ENCODE data around the gene COG4.

The COG4 gene

DNA sequence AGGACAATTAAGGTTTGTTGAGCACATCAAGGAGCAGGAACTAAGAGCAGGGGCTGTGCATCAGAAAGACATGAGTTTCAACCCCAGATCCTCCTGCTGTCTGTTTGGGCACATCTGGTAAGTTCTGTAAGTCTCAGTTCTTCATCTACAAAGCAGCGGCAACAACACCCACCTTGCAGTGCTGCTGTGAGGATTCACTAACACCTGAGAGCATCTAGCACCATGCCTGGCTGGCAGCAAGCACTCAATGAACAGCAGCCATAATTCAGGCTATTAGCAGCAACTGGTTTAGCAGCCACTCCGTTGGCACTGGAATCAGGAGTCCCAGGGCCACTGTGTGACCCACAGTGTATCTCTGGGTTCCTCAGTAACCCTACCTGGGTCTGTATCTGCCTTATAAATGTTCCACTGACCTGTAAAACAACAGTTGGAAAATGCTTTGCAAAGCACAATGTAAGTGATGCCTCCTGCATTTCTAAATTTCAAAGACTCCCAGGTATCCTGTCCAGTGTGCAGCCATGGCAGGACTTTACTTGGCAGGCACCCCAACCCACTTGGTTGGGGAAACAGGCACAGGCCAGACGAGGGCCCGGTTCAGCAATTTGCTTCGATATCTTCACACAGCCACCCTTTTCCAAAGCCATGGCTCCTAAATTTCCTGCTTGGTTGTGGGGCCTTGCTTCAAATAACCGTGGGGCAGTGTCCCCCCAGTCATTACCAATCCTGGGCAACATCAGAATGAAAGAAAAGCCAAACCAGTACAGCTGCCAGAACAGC, 88.7 kb downstream of the COG4 start:
- H3K4me3 ChIP-seq (replicated peaks; ENCODE audit: low read depth, low read length): no peak overlapping the region
- TF ChIP-seq, protein P1, sequence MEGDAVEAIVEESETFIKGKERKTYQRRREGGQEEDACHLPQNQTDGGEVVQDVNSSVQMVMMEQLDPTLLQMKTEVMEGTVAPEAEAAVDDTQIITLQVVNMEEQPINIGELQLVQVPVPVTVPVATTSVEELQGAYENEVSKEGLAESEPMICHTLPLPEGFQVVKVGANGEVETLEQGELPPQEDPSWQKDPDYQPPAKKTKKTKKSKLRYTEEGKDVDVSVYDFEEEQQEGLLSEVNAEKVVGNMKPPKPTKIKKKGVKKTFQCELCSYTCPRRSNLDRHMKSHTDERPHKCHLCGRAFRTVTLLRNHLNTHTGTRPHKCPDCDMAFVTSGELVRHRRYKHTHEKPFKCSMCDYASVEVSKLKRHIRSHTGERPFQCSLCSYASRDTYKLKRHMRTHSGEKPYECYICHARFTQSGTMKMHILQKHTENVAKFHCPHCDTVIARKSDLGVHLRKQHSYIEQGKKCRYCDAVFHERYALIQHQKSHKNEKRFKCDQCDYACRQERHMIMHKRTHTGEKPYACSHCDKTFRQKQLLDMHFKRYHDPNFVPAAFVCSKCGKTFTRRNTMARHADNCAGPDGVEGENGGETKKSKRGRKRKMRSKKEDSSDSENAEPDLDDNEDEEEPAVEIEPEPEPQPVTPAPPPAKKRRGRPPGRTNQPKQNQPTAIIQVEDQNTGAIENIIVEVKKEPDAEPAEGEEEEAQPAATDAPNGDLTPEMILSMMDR (IDR thresholded peaks at IDR 0.05; ENCODE audit: low read length, missing control alignments): no peak

DNA sequence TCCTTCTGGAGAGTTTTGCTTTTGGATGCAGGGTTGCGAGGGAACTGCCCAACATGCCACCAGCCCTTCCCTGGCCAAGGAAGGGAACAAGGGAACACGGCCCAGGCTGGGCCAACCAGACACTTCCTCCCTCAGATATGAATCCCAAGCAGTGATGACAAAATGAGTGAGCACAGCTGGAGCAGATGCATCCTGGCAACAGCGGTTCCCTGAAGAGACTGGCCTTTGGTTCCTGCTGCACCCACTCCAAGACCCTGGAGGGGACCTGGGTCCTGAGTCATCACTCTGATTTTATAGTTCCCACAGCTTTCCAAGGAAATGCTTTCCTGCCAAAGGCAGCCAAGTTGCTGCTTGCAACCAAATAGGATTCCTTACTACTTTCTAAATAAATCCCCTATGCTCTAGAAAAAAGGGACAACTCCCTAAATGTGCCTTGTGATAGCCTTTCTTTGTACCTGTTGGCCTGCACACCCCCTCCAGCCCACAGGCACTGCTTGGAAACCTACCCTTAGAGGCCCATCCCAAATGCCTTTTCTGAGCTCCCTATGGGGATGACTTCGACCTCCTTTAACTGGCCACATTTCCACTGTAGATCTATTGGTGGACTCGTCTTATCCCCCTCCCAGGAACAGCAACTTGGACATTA, 89.8 kb downstream of the COG4 start:
- DNase-seq (ENCODE audit: low read depth): peak; percentile 92
- TF ChIP-seq, protein P1 (IDR thresholded peaks at IDR 0.05; ENCODE audit: low read length, missing control alignments): no peak

More for the DNA sequence above, 88.7 kb downstream of the COG4 start:
- no peak for DNase-seq (ENCODE audit: low read depth)

DNA sequence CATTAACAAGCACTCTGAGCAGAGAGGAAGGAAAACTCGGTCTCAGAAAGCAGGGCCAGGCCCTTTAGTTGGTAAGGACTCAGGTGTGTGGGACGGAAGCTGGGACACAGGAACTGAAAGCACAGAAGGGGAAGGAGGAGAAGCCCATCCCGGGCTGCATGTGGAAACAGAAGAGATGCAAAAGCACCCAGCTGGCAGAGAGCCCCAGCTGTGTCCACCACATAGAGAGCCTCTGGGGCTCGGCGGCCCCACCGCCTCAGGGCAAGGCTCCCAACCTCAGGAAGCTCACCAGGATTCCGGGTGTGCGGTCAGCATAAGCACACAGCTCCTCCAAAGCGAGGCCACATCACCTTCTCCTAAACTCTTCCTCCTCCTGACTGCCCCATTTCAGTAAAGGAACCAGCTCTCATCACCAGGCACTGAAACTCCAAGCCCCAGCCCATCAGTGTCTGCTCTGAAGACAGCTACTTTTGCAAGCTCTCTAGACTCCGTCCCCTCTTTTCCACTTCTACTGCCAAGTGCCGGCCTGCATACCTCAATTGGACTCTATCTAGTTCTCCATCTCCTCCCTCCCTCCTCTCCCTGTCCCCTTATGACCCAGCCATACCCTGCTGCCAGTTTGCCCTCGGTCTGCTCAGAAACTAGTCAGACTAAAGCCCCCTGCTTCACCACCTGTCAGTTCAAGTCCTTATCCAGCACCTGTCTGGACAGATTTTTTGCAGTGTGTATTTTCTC, 90.5 kb downstream of the COG4 start:
- H3K4me3 ChIP-seq (replicated peaks; ENCODE audit: low read depth, low read length): peak overlapping the region; percentile 7
- TF ChIP-seq, protein P1 (IDR thresholded peaks at IDR 0.05; ENCODE audit: low read length, missing control alignments): no peak
- DNase-seq (ENCODE audit: low read depth): peak; percentile 49

More for the DNA sequence above, 89.8 kb downstream of the COG4 start:
- peak overlapping the region; percentile 2 for H3K4me3 ChIP-seq (replicated peaks; ENCODE audit: low read depth, low read length)

DNA sequence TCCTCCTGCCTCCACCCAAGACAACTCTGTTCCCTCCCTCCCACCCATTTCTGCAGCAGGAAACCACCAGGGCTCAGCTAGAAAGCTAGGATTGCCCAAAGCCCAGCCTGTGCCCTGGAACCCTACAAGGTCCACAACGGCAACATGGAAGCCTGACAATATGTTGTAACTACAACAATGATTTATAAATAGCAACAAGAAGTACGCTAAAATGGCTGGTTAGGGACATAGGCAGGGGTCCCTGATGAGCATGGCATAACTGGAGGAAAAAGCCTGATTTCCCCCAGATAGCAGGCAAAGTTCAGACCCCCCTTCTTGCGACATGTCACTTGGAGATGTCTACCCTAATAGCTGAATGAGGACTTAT, 91.0 kb downstream of the COG4 start:
- peak overlapping the region; percentile 7 for H3K4me3 ChIP-seq (replicated peaks; ENCODE audit: low read depth, low read length)
- peak; percentile 49 for DNase-seq (ENCODE audit: low read depth)
- TF ChIP-seq, protein P1 (IDR thresholded peaks at IDR 0.05; ENCODE audit: low read length, missing control alignments): no peak

DNA sequence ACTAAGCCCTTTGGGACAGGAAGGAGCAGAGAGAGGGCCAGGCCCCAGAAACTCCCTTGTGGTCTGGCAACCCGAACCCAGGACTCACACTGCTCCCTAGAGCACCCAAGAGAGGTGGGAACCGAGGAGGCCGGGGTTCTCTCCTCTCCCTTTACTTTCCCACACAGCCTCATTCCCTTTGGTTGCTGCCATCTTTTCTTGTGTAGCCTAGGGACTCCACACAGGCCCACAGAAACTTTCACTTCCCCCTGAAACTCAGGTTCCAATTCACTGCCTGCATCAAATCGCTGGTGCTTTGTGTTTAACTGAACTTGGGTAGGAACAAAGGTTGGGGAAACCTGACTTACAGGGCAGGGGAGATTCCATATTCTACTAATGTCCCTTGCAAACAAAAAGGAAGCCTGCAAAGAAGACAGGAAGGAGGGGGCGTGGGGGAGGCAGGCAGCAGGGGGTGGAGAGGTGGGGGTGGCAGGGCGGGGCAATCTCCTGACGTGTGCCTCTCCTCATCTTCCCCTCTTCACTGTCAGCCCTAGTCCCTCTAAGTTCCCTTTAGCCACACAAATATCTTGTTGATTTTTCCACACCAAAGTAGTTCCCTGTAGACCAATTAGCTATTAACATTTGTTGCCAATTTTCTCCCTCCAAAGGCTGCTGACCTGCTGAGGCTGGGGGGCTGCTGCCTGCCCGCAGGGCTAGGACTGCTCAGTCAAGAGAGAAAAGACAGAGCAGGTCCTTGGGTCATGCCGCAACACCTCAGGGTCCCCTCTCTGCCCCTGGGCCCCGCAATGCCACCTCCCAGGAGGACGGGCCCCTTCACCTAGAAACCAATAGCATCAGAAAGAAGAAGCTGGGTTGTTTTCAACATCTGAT, 92.5 kb downstream of the COG4 start:
- TF ChIP-seq, protein P1 (IDR thresholded peaks at IDR 0.05; ENCODE audit: low read length, missing control alignments): no peak
- no peak overlapping the region for H3K4me3 ChIP-seq (replicated peaks; ENCODE audit: low read depth, low read length)
- DNase-seq (ENCODE audit: low read depth): no peak
